GM19372 (cell line): ENCODE measurements around the gene ZNF283.

Experiments
- ATAC-seq: cut with Tn5 transposase; IDR thresholded peaks from one replicate; pipeline ENCODE4 v1.9.1; 2021; ENCODE audit warnings: mild to moderate bottlenecking, low read depth, moderate library complexity; ENCODE audit not compliant: unreplicated experiment

Gene ZNF283

DNA sequence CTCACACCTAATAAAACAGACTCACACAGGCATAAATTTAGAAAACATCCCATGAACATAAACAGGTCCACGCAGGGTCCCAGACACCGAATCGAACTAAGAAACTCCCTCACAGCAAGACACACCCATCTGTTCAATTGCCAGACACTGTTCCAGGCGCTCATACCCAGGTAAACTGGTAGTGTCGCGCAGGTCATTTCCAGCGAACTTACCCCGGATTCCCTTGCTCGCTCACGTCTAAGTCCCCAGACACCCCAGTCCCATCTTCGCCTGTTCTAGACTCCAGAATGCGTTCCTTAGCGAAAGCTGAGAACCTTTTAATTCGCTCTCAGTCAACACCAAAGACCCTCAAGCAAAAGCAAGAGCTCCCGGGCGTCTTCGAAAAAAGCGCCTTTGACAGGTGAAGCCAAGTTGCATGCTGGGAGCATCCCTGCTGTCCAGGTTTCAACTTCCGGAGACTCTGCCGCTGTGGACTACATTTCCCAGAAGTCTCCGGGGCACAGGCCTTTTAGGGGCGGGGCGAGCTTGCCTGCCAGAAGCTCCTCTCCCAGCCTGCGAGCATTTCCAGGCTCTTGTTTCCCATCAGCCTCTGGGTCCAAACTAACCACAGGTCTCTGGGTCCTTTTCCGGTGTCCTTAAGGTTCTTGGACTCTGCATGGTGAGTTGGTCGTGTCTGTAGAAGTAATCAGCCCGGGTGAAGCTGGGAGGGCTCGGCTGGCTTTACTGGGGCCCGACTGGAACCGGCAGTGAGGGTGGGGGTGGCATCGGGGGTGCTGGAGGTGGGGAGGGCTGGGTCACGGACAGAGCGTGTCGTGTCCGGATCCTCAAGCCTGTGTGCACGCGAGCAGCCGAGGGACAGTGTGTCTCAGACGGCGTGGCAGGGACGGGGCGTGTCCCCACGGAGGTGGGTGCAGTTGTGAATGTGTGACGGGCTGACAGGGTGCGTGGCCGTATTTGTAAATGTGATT lies at the start of gene ZNF283:
Gene ZNF283, plus strand, starts transcription at position 535 of the 968 bp plus-strand sequence. CDS start 6,184 bp downstream, outside the sequence.
- peak; percentile 79 for ATAC-seq

DNA sequence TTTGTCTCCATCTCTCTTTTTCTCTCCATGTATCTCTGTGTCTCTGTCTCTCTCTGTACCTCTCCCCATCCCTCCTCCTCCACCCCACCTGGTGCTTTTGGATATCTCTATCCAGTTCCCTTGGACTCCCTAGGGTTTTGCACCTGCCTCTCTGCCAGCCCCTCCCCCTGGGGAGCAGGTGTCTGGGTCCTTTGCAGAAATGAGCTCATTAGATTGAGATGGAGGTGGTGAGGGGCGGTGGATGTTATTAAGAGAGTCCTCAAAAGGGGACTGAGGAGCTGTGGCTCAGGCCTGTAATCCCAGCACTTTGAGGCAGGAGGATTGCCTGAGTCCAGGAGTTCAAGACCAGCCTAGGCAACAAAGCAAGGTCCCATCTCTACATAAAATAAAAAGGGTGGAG lies 48.5 kb upstream of the ZNF283 start:
- no peak for ATAC-seq

DNA sequence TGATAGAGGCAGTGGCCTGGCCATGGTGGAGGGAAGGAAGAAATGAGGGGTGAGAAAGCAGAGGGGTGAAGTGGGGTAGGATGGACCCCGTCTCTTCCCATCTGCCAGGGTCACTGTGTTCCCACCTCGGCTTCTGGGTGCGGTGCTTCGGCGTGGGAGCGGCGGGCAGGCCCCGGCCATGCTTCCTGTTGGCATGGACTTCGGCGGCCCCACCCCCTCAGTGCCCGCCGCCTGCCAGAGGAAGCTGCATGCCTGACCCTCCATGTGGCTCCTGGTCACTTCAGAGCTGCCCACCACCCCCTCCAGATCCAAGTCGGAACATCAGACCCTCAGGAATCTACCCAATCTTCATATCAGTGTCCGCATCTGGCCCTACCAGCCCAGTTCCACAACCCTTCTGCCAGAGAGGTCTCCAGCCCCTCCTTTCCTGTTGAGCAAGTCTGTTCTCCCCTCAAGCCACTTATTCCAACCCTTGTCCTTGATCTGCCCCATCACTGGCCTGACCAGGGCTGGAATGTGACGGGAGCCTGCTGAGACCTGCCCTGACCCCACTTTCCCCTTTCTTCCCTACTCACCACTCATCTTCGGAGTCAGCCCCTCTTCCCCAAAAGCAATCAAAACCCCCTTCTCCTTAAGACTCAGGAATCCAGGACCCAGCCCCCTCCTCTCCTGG lies 47.8 kb upstream of the ZNF283 start:
- ATAC-seq: no peak

DNA sequence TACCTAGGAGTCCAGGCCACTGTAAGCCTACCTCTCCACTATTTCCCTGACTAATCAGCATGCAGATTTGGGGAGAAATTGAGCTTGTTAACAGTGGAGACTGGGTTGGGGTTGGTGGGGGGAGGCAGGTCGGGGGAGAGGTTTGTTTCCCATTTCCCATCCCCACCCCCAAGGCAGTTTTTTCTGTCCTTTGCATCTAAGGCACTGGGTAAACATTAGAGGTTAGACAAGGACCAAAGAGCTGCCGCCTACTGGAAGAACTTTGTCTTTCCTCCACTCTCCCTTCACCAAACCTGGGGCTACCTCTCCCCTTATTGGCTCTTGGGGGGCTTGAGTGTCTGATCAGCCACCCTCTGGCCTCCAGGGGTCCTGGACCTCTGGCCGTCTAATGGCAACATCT lies 47.3 kb upstream of the ZNF283 start:
- no peak for ATAC-seq

DNA sequence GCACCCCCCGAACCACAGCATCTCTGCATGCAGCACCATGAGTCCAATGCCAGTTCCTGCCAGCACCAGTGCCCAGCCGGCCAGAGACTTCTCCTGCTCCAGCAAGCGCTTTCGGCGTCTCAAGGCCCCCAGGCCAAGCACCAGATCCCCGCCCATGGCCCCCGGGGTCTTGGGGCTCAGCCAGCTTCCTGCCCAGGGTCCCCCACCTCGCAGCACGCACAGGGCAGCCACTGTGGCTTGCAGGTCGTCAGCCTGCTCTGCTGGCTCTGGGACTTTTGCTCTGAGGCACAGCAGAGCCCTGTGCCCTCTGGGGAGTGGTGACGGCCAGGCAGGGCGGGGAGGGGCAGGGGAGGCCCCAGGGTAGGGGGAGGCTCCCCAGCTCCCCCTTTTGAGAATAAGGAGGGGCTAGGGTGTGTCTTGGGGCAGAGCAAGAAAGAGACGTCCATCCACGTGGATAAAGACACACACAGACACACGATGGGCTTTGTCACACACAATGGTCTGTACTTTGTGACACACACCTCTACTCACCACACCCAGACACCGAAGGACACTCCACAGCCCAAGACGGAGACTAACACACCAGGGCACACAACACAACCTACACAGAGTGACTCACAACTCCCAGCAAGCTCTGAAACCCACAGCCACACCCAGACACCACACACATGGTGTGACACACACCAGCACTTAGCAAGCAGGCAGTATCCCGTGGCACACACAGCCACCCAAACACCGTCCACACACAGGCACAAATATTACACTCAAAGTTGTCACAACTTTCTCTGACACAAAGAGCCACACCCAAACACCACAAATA lies 46.2 kb upstream of the ZNF283 start, which contains the start of gene KCNN4:
Gene KCNN4, minus strand, starts transcription at position 268 of the 820 bp plus-strand sequence. Its CDS starts 112 bp downstream, at position 156.
- ATAC-seq: no peak

DNA sequence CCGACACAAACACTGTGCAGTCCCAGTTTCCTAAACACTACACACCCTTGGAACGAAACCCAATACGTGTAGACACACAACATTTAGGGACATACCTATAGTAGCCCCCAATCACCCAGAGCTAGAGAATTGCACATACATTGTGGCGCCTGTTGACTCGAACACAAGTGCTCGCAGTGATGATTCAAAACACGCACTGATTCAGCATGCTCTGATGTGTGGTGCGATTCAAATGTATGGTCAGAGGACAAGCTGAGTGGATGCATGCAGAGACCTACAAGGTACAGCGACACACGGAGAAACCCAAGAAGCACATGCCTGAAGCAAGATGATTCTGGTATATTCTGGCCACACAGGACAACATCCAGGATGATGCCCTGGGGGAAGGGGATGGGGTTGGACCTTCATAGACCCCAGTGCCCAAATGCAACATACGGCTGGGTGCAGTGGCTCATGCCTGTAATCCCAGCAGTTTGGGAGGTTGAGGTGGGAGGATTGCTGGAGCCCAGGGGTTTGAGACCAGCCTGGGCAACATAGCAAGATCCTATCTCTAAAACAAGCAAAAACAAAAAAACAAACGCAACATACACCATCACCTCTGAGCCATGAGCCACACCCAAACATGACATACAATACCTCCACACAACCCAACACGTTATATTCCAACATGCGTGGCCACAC lies 45.4 kb upstream of the ZNF283 start:
- ATAC-seq: no peak

DNA sequence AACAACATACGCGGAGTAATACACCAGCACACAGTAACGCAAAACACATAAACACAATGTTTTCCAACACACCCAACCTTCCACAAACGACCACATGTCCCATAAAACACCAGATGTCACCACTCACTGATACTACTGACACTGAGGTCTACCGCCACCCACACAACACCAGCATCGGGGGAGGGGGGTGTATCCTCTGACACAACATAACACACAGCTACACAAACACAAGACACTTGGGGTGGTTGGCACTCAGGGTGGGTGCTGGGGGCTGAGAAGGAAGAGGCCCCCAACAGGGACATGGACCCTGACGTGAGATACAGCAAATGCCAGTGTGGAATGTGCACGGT lies 44.8 kb upstream of the ZNF283 start:
- no peak for ATAC-seq

DNA sequence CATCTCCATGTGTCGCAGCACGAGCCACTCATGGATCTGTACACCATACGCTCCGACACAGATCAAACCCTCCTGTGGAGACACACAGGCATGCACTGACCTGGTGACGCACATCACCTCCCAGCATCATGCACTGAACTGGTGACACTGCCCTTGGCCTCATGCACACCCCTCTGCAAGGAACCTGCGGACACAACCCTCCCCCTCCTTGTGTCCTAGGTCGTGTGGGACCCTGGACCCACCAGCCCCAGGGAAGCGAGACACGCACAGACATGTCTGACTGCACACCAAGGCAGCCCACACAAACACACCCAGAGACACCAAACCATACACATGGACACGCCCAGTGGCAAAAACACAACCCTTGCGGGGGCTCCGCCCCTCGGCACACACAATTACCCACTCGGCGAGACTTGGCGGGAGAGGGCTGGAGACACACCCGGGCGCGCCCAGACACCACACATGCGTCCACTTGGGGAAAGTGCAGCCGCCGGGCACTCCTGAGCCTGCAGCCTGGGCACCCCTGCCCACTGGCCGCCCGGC lies 44.4 kb upstream of the ZNF283 start:
- no peak for ATAC-seq

DNA sequence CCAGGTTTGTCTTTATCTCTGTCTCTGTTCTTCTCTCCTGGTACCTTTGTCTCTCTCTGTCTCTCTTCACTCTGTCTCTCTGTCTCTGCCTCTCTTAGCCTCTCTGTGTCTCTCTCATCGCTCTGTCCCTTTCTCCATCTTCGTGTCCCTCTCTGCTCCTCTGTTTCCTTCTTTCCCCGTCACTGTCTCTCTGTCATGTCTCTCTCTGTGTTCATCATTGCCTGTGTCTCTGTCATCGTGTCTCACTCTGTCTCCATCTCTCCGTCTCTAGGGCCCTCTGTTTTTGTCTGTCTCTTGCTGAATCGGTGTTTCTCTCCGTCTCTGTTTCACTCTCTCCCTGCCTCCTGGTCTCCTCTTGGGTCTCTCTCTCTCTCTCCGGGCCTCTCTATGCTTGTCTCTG lies 43.5 kb upstream of the ZNF283 start:
- no peak for ATAC-seq

DNA sequence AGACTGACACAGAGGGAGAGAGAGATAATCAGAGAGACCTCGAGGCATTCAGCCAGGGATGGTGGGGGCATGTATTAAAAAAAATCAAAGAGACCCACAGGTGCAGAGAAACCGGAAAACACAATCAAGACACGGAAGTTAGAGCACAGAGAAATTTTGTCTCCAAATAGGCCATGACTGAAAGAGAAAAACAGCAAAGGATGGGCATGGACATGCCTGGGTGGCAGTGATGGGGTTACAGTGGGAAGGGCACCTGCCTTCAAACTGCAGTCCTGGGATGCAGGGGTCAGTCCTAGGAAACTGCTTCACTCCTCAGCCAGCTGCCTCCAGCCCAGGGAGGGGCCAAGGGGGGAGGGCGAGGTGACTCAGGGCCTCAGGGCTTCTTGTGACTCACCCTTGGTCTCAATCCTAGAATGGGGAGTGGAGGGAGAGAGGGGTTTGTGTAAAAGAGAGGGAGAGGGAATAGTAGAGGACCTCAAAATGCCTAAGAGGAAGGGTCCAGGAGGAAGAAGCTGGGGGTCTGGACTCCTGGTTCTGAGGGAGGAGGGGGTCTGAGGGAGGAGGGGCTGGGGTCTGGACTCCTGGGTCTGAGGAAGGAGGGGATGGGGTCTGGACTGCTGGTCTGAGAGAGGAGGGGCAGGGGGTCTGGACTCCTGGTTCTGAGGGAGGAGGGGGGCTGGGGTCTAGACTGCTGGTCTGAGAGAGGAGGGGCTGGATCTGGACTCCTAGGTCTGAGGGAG lies 42.7 kb upstream of the ZNF283 start:
- ATAC-seq: no peak

DNA sequence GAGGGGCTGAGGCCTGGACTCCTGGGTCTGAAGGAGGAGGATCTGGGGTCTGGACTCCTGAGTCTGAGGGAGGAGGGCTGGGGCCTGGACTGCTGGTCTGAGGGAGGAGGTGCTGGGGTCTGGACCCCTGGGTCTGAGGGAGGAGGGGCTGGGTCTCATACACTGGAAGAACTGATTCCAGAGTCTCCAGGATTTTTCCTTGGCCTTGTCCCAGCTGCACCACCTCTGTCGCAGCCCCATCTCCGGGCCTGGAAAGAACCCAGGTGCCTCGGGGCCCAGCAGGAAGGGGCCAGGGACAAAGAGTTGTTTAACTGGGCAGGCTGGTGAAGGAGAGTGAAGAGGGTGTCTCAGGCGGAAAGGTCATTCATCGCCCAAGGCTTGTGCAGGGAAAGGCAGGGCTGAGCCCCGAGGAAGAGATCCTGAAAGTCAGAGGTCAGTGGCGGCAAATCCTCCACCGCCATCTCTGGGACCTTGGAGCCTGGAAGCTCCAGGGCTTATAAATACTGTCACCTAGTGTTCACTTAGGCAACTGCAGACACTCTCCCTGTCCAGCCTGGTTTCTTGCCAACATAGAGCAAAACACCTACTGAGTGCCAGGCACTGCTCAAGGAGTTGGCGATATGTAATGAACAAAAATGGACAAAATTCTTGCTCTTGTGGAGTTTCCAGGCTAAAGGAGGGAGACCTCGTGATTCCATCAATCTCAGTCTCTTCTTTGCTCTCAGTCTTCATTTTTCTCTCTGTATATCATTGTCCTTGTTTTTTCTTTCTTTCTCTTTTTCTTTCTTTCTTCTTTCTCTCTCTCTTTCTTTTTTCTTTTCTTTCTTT lies 41.9 kb upstream of the ZNF283 start:
- no peak for ATAC-seq

DNA sequence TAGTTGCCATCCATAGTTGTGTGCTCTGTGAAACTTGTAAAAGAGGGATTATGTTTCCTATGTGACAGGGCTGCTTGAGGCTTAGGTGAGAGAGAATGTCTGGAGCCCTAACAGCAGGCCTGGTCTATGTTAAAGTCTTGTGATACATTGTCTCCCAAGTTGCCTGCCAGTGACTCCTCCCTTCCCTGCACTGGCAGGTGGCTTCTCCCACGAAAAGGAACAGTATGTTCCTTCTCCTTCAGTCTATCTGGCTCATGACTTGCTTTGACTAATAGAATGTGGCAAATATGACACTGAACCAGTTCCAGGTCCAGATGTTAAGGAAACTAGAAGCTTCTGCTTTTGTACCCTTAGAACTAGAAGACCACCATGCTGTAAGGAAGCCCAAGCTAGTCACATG lies 40.5 kb upstream of the ZNF283 start:
- ATAC-seq: no peak

DNA sequence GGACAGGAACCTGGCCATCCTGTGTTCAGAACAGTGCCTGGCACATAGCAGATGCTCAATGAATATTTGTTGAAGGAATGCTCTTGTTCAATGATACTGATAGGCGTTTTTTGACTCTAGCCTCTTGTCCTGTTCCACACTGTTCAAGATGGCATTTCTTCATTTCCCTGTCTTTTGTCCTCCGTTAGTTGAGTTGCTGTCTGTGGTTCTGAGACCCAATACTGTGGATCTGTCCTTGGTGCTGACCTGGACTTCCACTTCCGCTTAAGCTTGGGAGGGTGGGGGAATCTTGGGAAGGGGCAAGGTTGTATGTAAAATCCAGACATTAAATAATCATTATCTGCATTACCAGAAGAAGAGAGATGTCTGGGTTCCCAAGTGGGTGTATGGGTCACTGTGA lies 38.1 kb upstream of the ZNF283 start:
- ATAC-seq: no peak

DNA sequence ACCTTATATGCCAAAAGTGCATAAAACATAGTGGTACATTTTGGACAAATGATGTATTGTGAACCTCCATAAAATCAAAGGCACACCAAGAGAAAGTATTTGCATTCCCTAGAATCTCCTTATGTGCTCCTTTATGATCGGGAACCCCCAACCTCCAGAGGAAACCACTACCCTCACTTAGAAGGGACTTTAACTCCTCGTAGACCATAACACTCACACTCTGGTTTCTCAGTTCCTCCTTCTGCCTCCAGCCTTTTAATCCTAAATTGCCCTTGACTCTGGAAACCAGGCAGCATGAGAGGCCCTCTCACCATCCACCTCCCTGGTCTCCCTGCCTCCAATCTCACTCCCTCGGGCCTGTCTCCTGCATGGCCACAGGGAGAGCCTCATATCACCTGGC lies 36.5 kb upstream of the ZNF283 start:
- ATAC-seq: no peak

DNA sequence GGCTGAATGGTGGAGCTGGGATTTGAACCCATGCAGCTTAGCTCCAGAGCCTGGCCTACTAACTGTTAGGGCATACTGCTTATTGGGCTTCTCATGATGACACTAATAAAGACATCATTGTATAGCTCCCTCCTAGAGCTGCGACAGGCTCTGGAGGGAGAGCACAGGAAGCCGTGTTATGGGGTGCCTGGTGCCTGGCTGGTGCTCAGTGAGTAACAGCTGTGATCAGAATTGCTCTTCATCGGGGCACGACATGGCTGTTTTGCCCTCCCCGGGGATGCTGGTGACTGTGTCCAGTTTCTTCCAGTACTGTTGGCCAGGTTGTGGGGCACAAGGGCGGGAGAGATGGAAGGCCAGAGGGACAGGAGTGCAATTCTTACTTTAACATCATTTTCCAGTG lies 30.0 kb upstream of the ZNF283 start:
- no peak for ATAC-seq

DNA sequence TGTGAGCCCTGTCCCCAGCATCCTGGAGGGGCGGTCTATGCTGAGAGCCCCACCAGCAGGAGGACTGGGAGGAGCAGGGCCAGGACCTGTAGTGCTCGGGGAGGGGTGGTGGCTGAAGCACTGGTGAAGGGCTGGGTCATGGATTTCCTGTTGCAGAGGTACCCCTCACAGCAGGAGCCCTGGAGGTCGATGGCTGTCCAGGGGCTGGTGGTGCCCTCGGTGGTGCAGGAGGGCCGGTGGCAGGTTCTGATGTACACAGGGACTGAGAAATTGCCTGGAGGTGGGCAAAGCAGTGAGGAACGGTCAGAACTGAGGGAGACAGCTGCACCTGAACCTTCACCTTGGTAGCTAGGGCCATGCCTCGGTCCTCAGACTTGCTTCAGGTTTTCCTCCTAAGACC lies 29.6 kb upstream of the ZNF283 start:
- ATAC-seq: no peak

DNA sequence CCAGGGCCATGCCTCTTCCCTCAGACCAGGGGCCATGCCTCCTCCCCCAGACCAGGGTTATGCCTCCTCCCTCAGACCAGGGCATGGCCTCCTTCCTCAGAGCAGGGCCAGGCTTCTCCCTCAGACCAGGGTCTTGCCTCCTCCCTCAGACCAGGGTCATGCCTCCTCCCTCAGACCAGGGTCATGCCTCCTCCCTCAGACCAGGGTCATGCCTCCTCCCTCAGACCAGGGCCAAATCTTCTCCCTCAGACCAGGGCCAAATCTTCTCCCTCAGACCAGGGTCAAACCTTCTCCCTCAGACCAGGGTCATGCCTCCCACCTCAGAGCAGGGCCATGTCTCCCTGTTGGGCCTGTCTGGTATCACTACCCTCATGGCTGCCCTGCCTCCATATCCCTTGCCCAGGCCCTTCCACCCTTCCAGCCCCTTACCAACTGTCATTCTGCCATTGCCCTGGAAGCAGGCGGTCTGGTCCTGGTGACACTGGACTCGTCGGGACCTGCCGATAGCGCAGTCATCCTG lies 29.0 kb upstream of the ZNF283 start:
- ATAC-seq: no peak
